ENCODE measurements around the gene INSM1. TPM values are rescaled to one million over a fixed set of nuclear protein-coding genes. Genes with fewer than 3 reads are reported as not detected.

INSM1 gene
- total and polyA plus RNA-seq, 2 experiments from 2014 or later: 0.55 to 1.2 TPM

DNA sequence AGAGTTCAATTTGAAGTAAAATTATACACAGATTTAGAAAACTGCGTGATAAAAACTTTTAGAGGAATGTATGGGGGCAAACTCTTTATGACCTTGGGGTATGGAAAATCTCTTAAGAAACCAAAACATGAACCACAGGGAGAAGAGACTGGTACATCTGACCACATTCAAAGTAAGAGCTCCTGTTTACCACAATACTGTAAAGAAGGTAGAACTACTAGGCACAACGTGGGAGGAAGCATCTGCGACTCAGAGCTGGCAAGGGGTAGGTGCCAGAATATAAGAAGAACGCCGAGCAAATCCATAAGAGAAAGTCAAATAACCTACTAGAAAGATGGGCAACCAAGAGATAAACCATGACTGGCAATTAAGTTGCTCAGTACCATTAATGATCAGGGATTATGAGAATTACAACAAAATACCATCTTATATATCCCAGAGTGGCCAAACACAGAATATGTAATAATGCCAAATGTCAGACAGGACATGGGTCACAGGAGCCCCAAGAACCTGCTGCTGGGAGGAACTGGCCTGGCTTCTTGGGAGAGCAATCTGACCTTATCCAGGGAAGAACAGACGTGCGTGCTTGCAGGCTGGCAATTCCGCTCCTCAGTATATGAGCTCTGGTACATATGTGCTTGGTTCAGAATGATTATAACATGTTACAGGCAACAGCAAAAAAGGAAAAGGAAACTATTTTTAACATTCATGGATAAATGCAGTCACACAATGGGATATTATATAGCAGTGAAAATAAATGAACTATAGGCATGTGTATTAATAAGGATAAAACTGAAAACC is 50.2 kb downstream of the INSM1 start (continued):
- TF ChIP-seq, protein P1, sequence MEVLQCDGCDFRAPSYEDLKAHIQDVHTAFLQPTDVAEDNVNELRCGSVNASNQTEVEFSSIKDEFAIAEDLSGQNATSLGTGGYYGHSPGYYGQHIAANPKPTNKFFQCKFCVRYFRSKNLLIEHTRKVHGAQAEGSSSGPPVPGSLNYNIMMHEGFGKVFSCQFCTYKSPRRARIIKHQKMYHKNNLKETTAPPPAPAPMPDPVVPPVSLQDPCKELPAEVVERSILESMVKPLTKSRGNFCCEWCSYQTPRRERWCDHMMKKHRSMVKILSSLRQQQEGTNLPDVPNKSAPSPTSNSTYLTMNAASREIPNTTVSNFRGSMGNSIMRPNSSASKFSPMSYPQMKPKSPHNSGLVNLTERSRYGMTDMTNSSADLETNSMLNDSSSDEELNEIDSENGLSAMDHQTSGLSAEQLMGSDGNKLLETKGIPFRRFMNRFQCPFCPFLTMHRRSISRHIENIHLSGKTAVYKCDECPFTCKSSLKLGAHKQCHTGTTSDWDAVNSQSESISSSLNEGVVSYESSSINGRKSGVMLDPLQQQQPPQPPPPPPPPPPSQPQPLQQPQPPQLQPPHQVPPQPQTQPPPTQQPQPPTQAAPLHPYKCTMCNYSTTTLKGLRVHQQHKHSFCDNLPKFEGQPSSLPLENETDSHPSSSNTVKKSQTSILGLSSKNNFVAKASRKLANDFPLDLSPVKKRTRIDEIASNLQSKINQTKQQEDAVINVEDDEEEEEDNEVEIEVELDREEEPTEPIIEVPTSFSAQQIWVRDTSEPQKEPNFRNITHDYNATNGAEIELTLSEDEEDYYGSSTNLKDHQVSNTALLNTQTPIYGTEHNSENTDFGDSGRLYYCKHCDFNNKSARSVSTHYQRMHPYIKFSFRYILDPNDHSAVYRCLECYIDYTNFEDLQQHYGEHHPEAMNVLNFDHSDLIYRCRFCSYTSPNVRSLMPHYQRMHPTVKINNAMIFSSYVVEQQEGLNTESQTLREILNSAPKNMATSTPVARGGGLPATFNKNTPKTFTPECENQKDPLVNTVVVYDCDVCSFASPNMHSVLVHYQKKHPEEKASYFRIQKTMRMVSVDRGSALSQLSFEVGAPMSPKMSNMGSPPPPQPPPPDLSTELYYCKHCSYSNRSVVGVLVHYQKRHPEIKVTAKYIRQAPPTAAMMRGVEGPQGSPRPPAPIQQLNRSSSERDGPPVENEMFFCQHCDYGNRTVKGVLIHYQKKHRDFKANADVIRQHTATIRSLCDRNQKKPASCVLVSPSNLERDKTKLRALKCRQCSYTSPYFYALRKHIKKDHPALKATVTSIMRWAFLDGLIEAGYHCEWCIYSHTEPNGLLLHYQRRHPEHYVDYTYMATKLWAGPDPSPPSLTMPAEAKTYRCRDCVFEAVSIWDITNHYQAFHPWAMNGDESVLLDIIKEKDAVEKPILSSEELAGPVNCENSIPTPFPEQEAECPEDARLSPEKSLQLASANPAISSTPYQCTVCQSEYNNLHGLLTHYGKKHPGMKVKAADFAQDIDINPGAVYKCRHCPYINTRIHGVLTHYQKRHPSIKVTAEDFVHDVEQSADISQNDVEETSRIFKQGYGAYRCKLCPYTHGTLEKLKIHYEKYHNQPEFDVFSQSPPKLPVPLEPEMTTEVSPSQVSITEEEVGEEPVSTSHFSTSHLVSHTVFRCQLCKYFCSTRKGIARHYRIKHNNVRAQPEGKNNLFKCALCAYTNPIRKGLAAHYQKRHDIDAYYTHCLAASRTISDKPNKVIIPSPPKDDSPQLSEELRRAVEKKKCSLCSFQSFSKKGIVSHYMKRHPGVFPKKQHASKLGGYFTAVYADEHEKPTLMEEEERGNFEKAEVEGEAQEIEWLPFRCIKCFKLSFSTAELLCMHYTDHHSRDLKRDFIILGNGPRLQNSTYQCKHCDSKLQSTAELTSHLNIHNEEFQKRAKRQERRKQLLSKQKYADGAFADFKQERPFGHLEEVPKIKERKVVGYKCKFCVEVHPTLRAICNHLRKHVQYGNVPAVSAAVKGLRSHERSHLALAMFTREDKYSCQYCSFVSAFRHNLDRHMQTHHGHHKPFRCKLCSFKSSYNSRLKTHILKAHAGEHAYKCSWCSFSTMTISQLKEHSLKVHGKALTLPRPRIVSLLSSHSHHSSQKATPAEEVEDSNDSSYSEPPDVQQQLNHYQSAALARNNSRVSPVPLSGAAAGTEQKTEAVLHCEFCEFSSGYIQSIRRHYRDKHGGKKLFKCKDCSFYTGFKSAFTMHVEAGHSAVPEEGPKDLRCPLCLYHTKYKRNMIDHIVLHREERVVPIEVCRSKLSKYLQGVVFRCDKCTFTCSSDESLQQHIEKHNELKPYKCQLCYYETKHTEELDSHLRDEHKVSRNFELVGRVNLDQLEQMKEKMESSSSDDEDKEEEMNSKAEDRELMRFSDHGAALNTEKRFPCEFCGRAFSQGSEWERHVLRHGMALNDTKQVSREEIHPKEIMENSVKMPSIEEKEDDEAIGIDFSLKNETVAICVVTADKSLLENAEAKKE (CRISPR knock-in tag; IDR thresholded peaks at IDR 0.05): no peak
- TF ChIP-seq JUNB (IDR thresholded peaks at IDR 0.05; ENCODE audit: unreplicated experiment): no peak
- TF ChIP-seq, protein P2, sequence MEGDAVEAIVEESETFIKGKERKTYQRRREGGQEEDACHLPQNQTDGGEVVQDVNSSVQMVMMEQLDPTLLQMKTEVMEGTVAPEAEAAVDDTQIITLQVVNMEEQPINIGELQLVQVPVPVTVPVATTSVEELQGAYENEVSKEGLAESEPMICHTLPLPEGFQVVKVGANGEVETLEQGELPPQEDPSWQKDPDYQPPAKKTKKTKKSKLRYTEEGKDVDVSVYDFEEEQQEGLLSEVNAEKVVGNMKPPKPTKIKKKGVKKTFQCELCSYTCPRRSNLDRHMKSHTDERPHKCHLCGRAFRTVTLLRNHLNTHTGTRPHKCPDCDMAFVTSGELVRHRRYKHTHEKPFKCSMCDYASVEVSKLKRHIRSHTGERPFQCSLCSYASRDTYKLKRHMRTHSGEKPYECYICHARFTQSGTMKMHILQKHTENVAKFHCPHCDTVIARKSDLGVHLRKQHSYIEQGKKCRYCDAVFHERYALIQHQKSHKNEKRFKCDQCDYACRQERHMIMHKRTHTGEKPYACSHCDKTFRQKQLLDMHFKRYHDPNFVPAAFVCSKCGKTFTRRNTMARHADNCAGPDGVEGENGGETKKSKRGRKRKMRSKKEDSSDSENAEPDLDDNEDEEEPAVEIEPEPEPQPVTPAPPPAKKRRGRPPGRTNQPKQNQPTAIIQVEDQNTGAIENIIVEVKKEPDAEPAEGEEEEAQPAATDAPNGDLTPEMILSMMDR (conservative IDR thresholded peaks at IDR 0.05; ENCODE audit: low read depth in 2 of 2): no peak
- TF ChIP-seq ZNF114 (CRISPR knock-in tag; IDR thresholded peaks at IDR 0.05): no peak
- no peak for TF ChIP-seq EZH2 (IDR thresholded peaks at IDR 0.05; ENCODE audit: low read depth, unreplicated experiment)
- no peak for TF ChIP-seq POLR2AphosphoS5 (IDR thresholded peaks at IDR 0.05; ENCODE audit: low read depth)
- TF ChIP-seq, protein P3, sequence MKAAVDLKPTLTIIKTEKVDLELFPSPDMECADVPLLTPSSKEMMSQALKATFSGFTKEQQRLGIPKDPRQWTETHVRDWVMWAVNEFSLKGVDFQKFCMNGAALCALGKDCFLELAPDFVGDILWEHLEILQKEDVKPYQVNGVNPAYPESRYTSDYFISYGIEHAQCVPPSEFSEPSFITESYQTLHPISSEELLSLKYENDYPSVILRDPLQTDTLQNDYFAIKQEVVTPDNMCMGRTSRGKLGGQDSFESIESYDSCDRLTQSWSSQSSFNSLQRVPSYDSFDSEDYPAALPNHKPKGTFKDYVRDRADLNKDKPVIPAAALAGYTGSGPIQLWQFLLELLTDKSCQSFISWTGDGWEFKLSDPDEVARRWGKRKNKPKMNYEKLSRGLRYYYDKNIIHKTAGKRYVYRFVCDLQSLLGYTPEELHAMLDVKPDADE (IDR thresholded peaks at IDR 0.05): no peak

Measured in GM23338 (cell line).